RPMI8226 (cell line): ENCODE data around the gene ST6GALNAC3.

Experiments
- DNase-seq: peaks from one replicate; pipeline ENCODE4 v3.0.0-alpha.2; 2015

ST6GALNAC3 gene

DNA sequence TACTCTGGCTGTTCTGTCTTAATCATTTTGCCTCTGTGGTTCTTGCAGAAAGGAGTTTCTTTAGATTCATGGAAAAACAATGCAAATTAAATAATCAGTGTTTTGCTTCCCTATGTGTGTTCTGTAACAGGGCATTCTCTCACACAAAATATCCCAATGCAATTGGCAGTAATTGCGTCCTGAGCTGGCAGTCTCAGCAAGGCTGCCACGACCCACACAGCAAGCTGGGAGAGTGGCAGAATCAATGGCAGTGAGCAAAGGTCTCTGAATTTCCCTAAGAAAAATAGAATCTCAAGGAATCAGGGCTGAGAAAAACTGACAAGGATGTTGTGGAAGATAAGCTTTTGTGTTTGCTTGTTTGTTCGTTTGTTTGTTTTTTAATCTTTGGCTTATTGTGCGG lies 594.6 kb downstream of the ST6GALNAC3 start:
- DNase-seq: no peak

DNA sequence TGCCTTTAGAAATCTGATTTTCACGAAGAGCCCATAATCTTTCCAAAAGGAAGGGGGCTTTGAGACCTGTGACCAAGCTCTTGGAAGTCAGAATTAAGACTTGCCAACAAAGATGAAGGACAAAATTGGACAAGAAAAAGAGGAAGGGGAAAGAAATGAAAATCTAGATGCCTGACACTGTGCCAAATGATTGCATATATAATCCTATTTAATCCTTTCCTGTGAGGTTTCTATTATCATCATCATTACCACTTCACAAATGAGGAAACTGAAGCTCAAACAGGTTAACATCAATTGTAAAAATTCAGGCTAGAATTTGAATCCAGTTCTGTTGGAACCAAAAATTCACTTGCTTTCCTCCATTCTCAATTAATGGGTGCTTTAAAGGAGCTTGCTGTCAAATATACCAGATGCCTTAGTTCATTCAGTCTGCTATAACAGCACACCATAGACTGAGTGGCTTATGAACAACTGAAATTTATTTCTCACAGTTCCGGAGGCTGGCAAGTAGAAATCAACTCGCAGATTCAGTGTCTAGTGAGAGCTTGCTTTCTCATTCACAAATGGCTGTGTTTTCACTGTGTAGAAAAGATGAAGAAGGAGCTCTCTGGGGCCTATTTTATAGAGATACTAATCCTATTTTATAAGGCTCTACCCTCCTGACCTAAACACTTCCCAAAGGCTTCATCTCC lies 595.2 kb downstream of the ST6GALNAC3 start:
- DNase-seq: no peak

DNA sequence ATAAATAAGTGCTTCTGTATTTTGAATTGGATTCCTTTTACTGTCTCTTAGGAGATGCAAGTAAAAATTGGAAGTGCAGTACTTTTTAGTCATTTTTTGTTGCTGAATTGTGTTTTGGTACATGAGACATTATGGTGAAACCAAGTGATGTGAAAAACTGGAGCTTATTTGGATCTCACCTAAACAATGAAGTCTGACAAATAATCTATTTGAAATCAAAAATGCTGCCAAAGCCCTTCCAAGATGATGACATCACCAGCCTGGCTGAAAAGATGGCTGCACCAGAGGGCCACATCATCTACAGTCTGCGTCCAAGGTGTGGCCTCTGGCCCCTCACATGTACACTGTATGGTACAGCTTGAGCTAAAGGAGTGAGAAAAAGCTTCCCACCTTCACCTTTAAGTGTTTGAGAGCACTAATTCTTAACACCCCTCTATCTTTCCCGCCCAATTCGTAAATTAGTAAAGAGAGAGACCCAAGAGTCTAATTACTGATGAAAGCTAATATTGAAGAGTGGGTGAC lies 600.2 kb downstream of the ST6GALNAC3 start:
- no peak for DNase-seq

DNA sequence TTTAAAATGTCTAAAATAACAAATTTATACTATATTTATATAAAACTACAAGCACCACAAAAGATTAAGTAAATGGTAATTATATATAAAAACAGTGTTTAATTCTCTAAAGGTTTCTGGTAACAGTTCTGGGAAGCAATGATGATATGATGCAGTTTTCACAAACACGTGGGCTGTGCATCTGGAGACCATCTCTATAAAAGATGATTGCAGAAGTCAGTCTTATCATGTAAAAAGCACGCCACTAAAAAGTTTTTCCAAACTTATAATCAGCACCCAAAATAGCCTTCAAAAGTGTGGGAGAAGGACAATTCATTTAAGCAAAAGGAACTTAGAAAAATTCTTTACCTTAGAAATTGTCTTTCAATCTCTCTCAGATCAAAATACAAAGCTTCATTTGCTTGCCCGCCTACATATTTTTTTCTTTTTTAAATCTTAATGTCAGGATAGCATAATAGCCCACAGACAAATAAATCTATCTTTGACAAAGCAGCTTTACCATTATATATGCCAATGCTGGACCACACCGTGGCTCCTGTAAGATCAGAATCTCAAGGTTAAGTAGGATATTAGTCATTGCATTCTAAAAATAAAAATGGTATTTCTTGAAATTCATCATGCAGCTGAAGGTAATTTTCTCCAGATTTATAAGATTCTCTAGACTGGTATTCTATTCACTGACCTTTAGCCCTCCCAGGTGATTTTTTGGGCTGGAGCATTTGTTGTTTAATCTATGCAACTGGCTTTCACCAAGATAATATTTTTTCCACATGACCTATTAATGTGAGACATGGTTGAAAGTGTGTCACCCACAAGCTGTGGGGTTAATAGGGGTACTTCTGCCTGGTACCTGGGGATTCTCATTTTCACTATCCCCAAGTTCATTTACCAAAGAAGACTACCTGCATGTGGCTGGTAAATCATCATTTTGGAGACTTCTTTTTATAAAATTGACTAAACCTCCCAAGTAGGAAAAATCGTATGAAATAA lies 603.2 kb downstream of the ST6GALNAC3 start:
- DNase-seq: no peak

DNA sequence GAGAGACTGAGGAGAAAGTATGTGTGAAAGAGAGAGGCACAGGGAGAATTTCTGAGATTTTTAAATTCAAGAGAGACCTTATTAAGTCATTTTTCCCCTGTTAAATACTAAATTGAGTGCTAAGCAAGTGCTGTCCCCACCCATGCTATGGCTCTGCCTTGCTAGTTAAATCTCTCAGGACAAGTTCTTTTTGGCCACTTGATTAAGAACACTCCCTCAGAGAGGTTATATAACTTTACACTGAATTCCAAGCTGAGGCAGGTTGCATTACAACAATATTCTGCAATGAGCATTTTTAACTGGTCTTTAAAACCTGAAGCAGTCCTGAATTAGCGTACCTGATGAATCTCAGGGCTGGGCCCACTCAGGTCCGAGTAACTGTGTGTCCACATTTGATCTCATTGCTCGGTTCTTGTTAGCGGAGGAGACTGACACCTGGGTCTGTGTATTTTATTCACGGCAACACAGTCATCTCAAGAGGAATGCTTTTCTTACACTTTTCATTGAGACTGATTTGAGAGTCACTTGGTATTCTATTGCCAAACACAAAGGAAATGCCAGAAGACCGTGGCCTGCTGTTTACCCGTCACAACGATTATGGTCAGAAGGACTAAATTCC lies 605.1 kb downstream of the ST6GALNAC3 start:
- DNase-seq: no peak

DNA sequence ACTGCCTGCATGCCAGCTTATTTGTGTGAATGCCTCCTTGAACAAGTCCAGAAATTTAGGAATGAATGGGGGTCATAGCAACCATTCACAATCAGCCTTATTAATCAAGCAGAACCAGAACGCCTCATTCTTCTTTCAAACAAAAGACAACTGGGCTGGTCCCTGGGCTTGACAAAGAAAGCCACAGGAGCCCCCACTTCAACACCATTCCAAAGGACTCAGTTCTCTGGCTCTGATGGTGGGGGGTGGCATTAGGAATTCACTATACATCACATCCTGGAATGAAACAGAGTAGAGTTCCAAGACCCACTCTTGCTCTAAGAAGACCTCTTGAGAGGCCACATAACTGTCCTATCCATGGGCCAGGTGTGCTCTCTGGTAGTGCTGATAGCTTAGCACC lies 606.1 kb downstream of the ST6GALNAC3 start:
- DNase-seq: no peak

DNA sequence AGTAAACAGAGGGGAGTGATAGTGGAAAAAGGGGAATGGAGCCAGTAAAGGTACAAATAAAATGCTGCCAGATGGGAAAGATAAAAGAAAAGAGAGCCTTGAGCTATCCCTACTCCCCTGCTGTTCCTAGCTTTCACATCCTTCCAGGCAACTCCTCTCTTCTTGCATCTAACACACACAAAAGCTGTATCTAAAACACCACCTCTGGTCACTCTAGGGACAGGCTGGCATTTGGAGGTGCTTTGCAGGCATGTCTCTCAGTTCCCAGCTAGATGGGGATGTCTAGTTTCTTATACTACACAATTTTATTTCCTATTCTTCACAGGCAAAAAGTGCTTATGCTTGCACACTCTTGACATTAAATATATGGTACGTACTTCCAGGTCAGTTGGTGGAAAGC lies 607.6 kb downstream of the ST6GALNAC3 start:
- no peak for DNase-seq
